OCI-LY3 (cell line): ENCODE measurements around the gene TANC1.

Experiments used
- CTCF ChIP-seq: fragments of 200-600, 300-600 bp; sonication (generic); IDR thresholded peaks from 2 replicates; pipeline ENCODE4 v1.5.1; 2014; ENCODE audit warnings: antibody characterized with exemption, low read length, low read depth
- EZH2phosphoT487 ChIP-seq: fragments of 200-600 bp; shearing (Covaris generic); IDR thresholded peaks from 2 replicates; pipeline ENCODE4 v1.6.1; 2018; ENCODE audit warnings: antibody characterized with exemption, mixed run types, low read depth

GRCh38 chr2:159265171-159265576, 296.7 kb downstream of the TANC1 start:
- TF ChIP-seq CTCF (no peak), EZH2phosphoT487 (no peak)
